ENCODE results near the gene POLG2.

- TF ChIP-seq CTCF (IDR thresholded peaks at IDR 0.05) (no peak), EP300 (IDR thresholded peaks at IDR 0.05) (no peak), POLR2A (IDR thresholded peaks at IDR 0.05) (no peak), POLR2AphosphoS5 (IDR thresholded peaks at IDR 0.05) (no peak)
Observed at GRCh38 chr17:64515419-64515818, 18.6 kb upstream of the POLG2 start.
